ENCODE measurements around the gene PCDHGC3.
"Not testable (repeated sequence)": the region's sequence is repeated elsewhere in the genome, so short reads cannot be mapped to it uniquely, and the experiment has no call there.

PCDHGC3 gene

GRCh38 chr5:141475625-141476131, at the start of gene PCDHGC3:
Gene PCDHGC3, plus strand, starts transcription at chr5:141475966. Its CDS starts 151 bp downstream, at chr5:141476117.
- no peak for FAIRE-seq

DNA sequence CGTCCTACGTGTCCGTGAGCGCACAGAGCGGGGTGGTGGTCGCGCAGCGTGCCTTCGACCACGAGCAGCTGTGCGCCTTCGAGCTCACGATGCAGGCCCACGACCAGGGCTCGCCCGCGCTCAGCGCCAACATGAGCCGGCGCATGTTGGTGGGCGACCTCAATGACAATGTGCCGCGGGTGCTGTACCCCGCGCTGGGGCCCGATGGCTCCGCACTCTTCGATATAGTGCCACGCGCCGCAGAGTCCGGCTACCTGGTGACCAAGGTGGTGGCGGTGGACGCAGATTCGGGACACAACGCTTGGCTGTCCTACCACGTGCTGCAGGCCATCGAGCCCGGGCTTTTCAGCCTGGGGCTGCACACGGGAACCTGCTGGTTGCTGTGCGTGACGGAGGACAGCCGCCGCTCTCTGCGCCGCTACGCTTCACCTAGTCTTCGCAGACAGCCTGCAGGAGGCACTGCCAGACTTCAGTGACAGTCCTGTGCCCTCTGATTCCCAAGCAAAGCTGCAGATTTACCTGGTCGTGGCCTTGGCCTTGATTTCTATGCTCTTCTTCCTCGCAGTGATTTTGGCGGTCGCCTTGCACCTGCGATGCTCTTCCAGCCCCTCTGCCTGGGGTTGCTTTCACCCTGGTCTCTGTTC, 47.9 kb upstream of the PCDHGC3 start:
- no peak for FAIRE-seq

GRCh38 chr5:141430332-141431113, 45.2 kb upstream of the PCDHGC3 start, which contains the start of gene PCDHGA12:
Gene PCDHGA12, plus strand, starts transcription at chr5:141430507. Its CDS starts 253 bp downstream, at chr5:141430760.
- FAIRE-seq, result no peak

- no peak for FAIRE-seq
Measured at GRCh38 chr5:141431286-141431685, 44.5 kb upstream of the PCDHGC3 start.

- FAIRE-seq, result not testable (repeated sequence)
Measured at GRCh38 chr5:141432308-141432707, 43.5 kb upstream of the PCDHGC3 start.

DNA sequence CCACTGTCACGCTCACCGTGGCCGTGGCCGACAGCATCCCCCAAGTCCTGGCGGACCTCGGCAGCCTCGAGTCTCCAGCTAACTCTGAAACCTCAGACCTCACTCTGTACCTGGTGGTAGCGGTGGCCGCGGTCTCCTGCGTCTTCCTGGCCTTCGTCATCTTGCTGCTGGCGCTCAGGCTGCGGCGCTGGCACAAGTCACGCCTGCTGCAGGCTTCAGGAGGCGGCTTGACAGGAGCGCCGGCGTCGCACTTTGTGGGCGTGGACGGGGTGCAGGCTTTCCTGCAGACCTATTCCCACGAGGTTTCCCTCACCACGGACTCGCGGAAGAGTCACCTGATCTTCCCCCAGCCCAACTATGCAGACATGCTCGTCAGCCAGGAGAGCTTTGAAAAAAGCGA, 43.0 kb upstream of the PCDHGC3 start:
- FAIRE-seq, result not testable (repeated sequence)

GRCh38 chr5:141434006-141434405, 41.8 kb upstream of the PCDHGC3 start:
- FAIRE-seq, result no peak

- FAIRE-seq, result no peak
Measured at GRCh38 chr5:141437221-141437620, 38.5 kb upstream of the PCDHGC3 start.

DNA sequence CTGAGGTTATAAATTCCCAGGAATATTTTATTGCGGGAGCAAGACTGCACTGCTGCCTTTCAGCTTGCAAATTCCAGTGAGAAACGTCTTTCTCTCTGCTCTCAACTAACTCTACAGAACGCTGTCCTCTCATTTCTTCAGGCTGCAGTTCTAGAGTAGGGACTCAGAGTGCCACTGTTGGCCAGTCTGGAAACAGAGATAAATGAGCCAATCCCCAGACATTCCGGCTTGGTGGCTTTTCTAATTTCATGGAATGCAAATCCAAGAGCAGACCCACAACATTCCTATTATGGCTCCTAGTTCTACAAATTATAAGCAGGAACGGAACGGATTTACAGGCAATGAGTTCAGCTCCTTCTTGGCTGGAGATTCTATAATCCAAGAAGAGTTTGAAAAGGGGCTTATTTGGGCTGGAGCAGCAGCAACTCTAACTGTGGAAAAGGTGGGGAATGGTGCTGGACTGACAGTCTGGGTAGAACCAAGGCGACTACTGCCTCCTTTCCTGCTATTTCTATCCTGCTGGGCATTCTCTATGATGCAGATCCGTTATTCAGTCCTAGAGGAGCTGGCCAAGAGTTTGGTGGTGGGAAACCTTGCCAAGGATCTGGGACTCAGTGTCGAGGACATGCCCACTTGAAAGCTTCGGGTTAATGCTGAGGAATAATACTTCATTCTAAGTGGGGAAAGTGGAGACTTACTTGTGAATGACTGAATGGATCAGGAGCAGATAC, 36.2 kb upstream of the PCDHGC3 start:
- no peak for FAIRE-seq

GRCh38 chr5:141440341-141440740, 35.4 kb upstream of the PCDHGC3 start:
- FAIRE-seq, result no peak

- FAIRE-seq, result no peak
Measured at GRCh38 chr5:141441571-141442170, 34.1 kb upstream of the PCDHGC3 start.

DNA sequence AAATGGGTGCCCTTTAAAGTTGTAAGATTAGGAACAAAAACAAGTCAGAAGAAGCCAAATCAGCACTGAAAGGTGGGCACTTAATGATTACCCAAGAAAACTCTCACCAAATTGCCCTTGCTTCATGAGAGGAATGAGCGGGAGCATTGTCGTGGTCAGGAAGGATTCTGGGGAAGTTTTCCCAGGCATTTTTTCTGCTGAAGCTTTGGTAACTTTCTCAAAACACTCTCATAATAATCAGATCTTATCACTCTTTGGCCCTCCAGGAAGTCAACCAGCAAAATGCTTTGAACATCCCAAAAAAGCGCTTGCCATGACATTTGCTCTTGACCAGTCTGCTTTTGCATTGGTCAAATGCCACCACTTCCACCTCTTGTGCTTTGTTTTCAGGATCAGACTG, 10.4 kb upstream of the PCDHGC3 start:
- no peak for FAIRE-seq

DNA sequence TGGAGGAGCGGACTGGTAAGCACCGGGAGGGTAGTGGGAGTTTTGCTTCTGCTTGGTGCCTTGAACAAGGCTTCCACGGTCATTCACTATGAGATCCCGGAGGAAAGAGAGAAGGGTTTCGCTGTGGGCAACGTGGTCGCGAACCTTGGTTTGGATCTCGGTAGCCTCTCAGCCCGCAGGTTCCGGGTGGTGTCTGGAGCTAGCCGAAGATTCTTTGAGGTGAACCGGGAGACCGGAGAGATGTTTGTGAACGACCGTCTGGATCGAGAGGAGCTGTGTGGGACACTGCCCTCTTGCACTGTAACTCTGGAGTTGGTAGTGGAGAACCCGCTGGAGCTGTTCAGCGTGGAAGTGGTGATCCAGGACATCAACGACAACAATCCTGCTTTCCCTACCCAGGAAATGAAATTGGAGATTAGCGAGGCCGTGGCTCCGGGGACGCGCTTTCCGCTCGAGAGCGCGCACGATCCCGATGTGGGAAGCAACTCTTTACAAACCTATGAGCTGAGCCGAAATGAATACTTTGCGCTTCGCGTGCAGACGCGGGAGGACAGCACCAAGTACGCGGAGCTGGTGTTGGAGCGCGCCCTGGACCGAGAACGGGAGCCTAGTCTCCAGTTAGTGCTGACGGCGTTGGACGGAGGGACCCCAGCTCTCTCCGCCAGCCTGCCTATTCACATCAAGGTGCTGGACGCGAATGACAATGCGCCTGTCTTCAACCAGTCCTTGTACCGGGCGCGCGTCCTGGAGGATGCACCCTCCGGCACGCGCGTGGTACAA, 556 bp downstream of the PCDHGC3 start:
- FAIRE-seq, result no peak

- FAIRE-seq, result no peak
Measured at GRCh38 chr5:141477044-141477575, 1.3 kb downstream of the PCDHGC3 start.

GRCh38 chr5:141477815-141478214, 2.0 kb downstream of the PCDHGC3 start:
- no peak for FAIRE-seq

- no peak for FAIRE-seq
Measured at GRCh38 chr5:141478321-141478945, 2.7 kb downstream of the PCDHGC3 start.

GRCh38 chr5:141479776-141480175, 4.0 kb downstream of the PCDHGC3 start:
- no peak for FAIRE-seq

- FAIRE-seq, result no peak
Measured at GRCh38 chr5:141483902-141484301, 8.1 kb downstream of the PCDHGC3 start.

- no peak for FAIRE-seq
Measured at GRCh38 chr5:141484310-141484640, 8.5 kb downstream of the PCDHGC3 start.

GRCh38 chr5:141484641-141485311, 9.0 kb downstream of the PCDHGC3 start, which contains the start of gene PCDHGC4:
Gene PCDHGC4, plus strand, starts transcription at chr5:141485030. Its CDS starts 144 bp downstream, at chr5:141485174.
- no peak for FAIRE-seq

Measured in colon (tissue), 2 donors.